Osteoblast (primary cell): Measurements from ENCODE around the gene NFKBIZ. TPM values are rescaled to one million over a fixed set of nuclear protein-coding genes. Genes with fewer than 3 reads are reported as not detected.
A peak's percentile ranks its signal among the peaks of the same experiment; 100 is the strongest.

Experiments used
- DNase-seq: peaks from one replicate; pipeline ENCODE4 v3.0.0; 2011; ENCODE audit warnings: low spot score, mixed read lengths; ENCODE audit not compliant: insufficient read length; ENCODE audit errors: missing footprints
- H2AFZ ChIP-seq: 2 replicates; pipeline ENCODE4 v1.6.0; 2011; ENCODE audit warnings: mild to moderate bottlenecking, low read length
- H3K27ac ChIP-seq: 2 replicates; pipeline ENCODE4 v1.5.1; 2011; ENCODE audit warnings: mild to moderate bottlenecking, low read depth, low read length, moderate library complexity
- H3K27me3 ChIP-seq: 2 replicates; pipeline ENCODE4 v1.6.0; 2012; ENCODE audit warnings: mild to moderate bottlenecking, control low read depth, inconsistent platforms, low read length, moderate library complexity; ENCODE audit not compliant: insufficient read depth
- H3K36me3 ChIP-seq: 2 replicates; pipeline ENCODE4 v1.5.1; 2011; ENCODE audit warnings: mild to moderate bottlenecking, low read length, control low read depth, moderate library complexity; ENCODE audit not compliant: insufficient read depth
- H3K4me1 ChIP-seq: 2 replicates; pipeline ENCODE4 v1.5.1; 2011; ENCODE audit warnings: mild to moderate bottlenecking, low read length, control low read depth, moderate library complexity; ENCODE audit not compliant: insufficient read depth
- H3K4me2 ChIP-seq: 2 replicates; pipeline ENCODE4 v1.6.0; 2011; ENCODE audit warnings: mild to moderate bottlenecking, low read length; ENCODE audit not compliant: insufficient read depth
- H3K4me3 ChIP-seq: fragments of 200-600 bp; sonication (generic); 3 replicates; pipeline ENCODE4 v1.5.1; 2012; ENCODE audit warnings: mild to moderate bottlenecking, low read length, inconsistent platforms; ENCODE audit not compliant: insufficient read depth
- H3K79me2 ChIP-seq: 2 replicates; pipeline ENCODE4 v1.6.0; 2012; ENCODE audit warnings: mild to moderate bottlenecking, low read length, control low read depth, inconsistent platforms; ENCODE audit not compliant: insufficient read depth
- H3K9me3 ChIP-seq: 2 replicates; pipeline ENCODE4 v1.5.1; 2011; ENCODE audit warnings: low read depth, low read length, control low read depth
- H4K20me1 ChIP-seq: 2 replicates; pipeline ENCODE4 v1.6.0; 2012; ENCODE audit warnings: mild to moderate bottlenecking, low read length, control low read depth; ENCODE audit not compliant: insufficient read depth
- total RNA-seq: library from RNA; depleted of rRNA; stranded (reverse); fragments of >200 nt; gene quantifications from 2 replicates; pipeline ENCODE4 v1.2.3, GENCODE V29; 2012
- TF ChIP-seq, protein P1 (sequence below): IDR thresholded peaks from 2 replicates; pipeline ENCODE4 v1.5.1; 2011; ENCODE audit warnings: mild to moderate bottlenecking, low read depth, low read length, moderate library complexity; ENCODE audit errors: extremely low read depth

NFKBIZ gene
- total RNA-seq, 1 donor: 55.0 TPM

GRCh38 chr3:101821503-101821902, 27.8 kb upstream of the NFKBIZ start:
- Histone ChIP-seq H3K4me2 (no peak overlapping the region), H3K36me3 (peaks cover 17% of the 10 kb centered on the region), H4K20me1 (no peaks in the 10 kb centered on the region), H3K9me3 (no peaks in the 10 kb centered on the region), H3K4me1 (peaks cover 20% of the 10 kb centered on the region), H3K4me3 (no peak overlapping the region), H2AFZ (no peak overlapping the region), H3K27ac (no peak overlapping the region), H3K79me2 (no peaks in the 10 kb centered on the region), H3K27me3 (no peaks in the 10 kb centered on the region)
- TF ChIP-seq, protein P1, sequence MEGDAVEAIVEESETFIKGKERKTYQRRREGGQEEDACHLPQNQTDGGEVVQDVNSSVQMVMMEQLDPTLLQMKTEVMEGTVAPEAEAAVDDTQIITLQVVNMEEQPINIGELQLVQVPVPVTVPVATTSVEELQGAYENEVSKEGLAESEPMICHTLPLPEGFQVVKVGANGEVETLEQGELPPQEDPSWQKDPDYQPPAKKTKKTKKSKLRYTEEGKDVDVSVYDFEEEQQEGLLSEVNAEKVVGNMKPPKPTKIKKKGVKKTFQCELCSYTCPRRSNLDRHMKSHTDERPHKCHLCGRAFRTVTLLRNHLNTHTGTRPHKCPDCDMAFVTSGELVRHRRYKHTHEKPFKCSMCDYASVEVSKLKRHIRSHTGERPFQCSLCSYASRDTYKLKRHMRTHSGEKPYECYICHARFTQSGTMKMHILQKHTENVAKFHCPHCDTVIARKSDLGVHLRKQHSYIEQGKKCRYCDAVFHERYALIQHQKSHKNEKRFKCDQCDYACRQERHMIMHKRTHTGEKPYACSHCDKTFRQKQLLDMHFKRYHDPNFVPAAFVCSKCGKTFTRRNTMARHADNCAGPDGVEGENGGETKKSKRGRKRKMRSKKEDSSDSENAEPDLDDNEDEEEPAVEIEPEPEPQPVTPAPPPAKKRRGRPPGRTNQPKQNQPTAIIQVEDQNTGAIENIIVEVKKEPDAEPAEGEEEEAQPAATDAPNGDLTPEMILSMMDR: no peak
- no peak for DNase-seq

DNA sequence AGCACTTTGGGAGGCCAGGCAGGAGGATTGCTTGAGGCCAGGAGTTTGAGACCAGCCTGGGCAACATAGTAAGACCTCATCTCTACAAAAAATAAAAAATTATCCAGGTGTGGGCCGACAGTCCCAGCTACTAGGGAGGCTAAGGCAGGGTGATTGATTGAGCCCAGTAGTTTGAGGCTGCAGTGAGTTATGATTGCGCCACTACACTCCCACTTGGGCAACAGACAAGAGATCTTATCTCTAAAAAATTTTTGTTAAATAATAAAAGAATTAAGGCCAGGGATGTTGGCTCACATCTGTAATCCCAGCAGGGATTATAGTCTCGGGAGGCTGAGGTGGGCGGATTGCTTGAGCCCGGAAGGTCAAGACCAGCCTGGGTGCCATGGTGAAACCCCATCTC, 25.8 kb upstream of the NFKBIZ start:
- no peak for DNase-seq
- no peaks in the 10 kb centered on the region for H3K79me2 ChIP-seq
- H2AFZ ChIP-seq: no peak overlapping the region
- H3K4me3 ChIP-seq: no peak overlapping the region
- peaks cover 29% of the 10 kb centered on the region for H3K4me1 ChIP-seq
- no peak overlapping the region for H3K27ac ChIP-seq
- H3K36me3 ChIP-seq: peaks cover 10% of the 10 kb centered on the region
- TF ChIP-seq, protein P1: no peak
- H3K9me3 ChIP-seq: no peaks in the 10 kb centered on the region
- no peaks in the 10 kb centered on the region for H4K20me1 ChIP-seq
- H3K27me3 ChIP-seq: no peaks in the 10 kb centered on the region
- no peak overlapping the region for H3K4me2 ChIP-seq

DNA sequence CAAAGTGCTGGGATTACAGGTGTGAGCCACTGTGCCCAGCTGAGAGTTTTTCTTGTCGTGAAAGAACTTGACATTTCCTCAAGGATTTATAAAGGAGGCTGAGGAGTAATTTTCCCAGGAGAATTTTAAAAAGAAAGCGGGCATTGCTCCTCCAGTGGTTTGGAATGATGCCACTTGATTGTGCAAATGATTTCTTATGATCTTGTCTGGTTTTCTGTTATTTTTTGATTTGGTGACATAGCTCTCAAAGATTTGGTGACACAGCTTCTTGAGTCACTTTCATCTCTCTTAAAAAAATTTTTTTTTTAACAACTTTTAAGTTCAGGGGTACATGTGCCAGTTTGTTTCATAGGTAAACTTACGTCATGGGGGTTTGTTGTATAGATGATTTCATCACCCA, 24.6 kb upstream of the NFKBIZ start:
- H3K4me2 ChIP-seq: no peak overlapping the region
- peak; percentile 77 for DNase-seq
- H2AFZ ChIP-seq: no peak overlapping the region
- TF ChIP-seq, protein P1: no peak
- H3K4me3 ChIP-seq: no peak overlapping the region
- H3K9me3 ChIP-seq: no peaks in the 10 kb centered on the region
- no peaks in the 10 kb centered on the region for H4K20me1 ChIP-seq
- peaks cover 10% of the 10 kb centered on the region for H3K36me3 ChIP-seq
- no peak overlapping the region for H3K27ac ChIP-seq
- H3K27me3 ChIP-seq: no peaks in the 10 kb centered on the region
- H3K79me2 ChIP-seq: no peaks in the 10 kb centered on the region
- H3K4me1 ChIP-seq: peaks cover 40% of the 10 kb centered on the region

DNA sequence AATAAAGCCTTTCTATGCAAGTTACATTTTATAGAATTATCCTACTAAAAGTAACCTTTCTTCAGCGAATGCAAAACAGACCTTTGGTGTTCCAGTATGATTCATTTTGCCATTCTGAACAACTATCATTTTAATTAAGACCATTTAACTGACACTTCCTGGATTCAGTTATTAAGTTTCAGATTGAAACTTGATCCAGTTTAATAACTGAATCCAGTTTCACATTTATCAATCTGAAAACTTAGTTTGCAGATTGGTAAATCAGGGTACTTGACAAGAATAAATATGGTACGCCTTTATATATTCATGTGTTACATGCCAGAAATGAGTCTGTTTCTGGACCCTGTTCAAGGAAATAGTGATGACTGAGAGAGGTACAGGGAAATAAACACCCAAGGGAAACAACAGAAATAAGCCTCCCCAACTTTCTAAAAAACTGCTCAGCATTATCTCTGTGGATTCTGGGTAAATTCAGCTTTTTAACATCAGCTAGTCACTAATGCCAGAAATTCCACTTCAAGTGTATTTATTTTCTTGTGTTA, 23.3 kb upstream of the NFKBIZ start:
- Histone ChIP-seq H2AFZ (no peak overlapping the region), H3K27me3 (no peaks in the 10 kb centered on the region), H3K9me3 (no peaks in the 10 kb centered on the region), H3K27ac (peak overlapping the region; percentile 52), H3K4me3 (no peak overlapping the region), H3K4me2 (no peak overlapping the region), H3K36me3 (peaks cover 10% of the 10 kb centered on the region), H4K20me1 (no peaks in the 10 kb centered on the region), H3K79me2 (peaks cover 3% of the 10 kb centered on the region), H3K4me1 (peaks cover 40% of the 10 kb centered on the region)
- TF ChIP-seq, protein P1: no peak
- DNase-seq: no peak
